ENCODE results near the gene DCLK1.

DCLK1 gene

GRCh38 chr13:35780613-35781012, 350.6 kb downstream of the DCLK1 start:
- DNase-seq = no peak

GRCh38 chr13:35771898-35772297, 359.3 kb downstream of the DCLK1 start:
- no peak for DNase-seq

GRCh38 chr13:35770756-35771297, 360.4 kb downstream of the DCLK1 start:
- DNase-seq = no peak

- no peak for DNase-seq
Measured at GRCh38 chr13:35769812-35770211, 361.4 kb downstream of the DCLK1 start.

GRCh38 chr13:35768551-35768950, 362.6 kb downstream of the DCLK1 start:
- DNase-seq = no peak

GRCh38 chr13:35768073-35768472, 363.1 kb downstream of the DCLK1 start:
- no peak for DNase-seq

GRCh38 chr13:35767256-35767976, 363.8 kb downstream of the DCLK1 start:
- DNase-seq = no peak

- no peak for DNase-seq
Measured at GRCh38 chr13:35766663-35767062, 364.5 kb downstream of the DCLK1 start.

GRCh38 chr13:35765941-35766340, 365.2 kb downstream of the DCLK1 start:
- no peak for DNase-seq

- no peak for DNase-seq
Measured at GRCh38 chr13:35765366-35765765, 365.8 kb downstream of the DCLK1 start.

GRCh38 chr13:35764326-35765015, 366.7 kb downstream of the DCLK1 start:
- DNase-seq = no peak

GRCh38 chr13:35763782-35764123, 367.4 kb downstream of the DCLK1 start:
- no peak for DNase-seq

- no peak for DNase-seq
Measured at GRCh38 chr13:35763060-35763781, 368.0 kb downstream of the DCLK1 start.

- no peak for DNase-seq
Measured at GRCh38 chr13:35761440-35762252, 369.5 kb downstream of the DCLK1 start.

GRCh38 chr13:35760735-35761281, 370.4 kb downstream of the DCLK1 start:
- DNase-seq = no peak

GRCh38 chr13:35747594-35747993, 383.6 kb downstream of the DCLK1 start:
- no peak for DNase-seq

GRCh38 chr13:35744566-35745178, 386.5 kb downstream of the DCLK1 start:
- no peak for DNase-seq

GRCh38 chr13:35744144-35744543, 387.0 kb downstream of the DCLK1 start:
- DNase-seq = no peak

- DNase-seq = no peak
Measured at GRCh38 chr13:35743165-35743564, 388.0 kb downstream of the DCLK1 start.

GRCh38 chr13:35741657-35742056, 389.5 kb downstream of the DCLK1 start:
- no peak for DNase-seq

- DNase-seq = no peak
Measured at GRCh38 chr13:35736876-35737275, 394.3 kb downstream of the DCLK1 start.

GRCh38 chr13:35733827-35734226, 397.4 kb downstream of the DCLK1 start:
- DNase-seq = no peak

All from T-helper 2 cell (primary cell).